Tibial nerve (tissue), 4 donors: ENCODE measurements around the gene SLC29A3.

Source experiments
- EP300 ChIP-seq, 2 donors: sonication (generic); formaldehyde crosslinking; IDR thresholded peaks; one replicate each; pipeline ENCODE4 v1.6.1; 2017; ENCODE audit warnings: antibody characterized with exemption in 2 of 2, mild to moderate bottlenecking in 1 of 2
- POLR2A ChIP-seq, 2 donors: fragments of 450-650 bp; IDR thresholded peaks; one replicate each; pipeline ENCODE4 v1.6.1; 2017; ENCODE audit warnings: antibody characterized with exemption in 2 of 2, mild to moderate bottlenecking in 2 of 2, moderate library complexity in 2 of 2
- TF ChIP-seq, protein P1 (sequence below), 5 experiments: fragments of 200-600 bp in 3 of 5; fragments of 450-650 bp in 2 of 5; sonication (generic) in 3 of 5; IDR thresholded peaks; one replicate each; pipeline ENCODE4 v1.5.1; 2016 to 2019; ENCODE audit warnings: antibody characterized with exemption in 5 of 5, mild to moderate bottlenecking in 3 of 5, moderate library complexity in 2 of 5

DNA sequence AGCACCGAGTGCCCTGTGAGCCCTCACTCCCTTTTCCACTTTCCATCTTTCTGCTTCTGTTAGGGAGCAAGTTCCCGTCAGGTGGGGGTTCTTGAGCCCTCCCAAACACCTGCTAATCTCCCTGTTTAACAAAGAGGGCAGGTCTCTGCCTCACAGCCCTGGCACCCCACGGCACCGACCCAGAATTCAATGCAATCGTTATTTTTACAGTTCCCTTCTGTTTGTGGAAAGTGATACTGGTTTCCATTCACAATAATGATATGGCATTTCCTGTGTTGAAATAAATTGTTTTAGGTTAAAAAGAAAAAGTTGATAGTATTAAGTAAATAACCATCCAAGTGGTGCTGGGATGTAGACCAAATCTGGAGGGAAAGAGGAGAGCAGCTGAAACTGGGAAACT, 38.8 kb upstream of the SLC29A3 start:
- TF ChIP-seq, protein P1, sequence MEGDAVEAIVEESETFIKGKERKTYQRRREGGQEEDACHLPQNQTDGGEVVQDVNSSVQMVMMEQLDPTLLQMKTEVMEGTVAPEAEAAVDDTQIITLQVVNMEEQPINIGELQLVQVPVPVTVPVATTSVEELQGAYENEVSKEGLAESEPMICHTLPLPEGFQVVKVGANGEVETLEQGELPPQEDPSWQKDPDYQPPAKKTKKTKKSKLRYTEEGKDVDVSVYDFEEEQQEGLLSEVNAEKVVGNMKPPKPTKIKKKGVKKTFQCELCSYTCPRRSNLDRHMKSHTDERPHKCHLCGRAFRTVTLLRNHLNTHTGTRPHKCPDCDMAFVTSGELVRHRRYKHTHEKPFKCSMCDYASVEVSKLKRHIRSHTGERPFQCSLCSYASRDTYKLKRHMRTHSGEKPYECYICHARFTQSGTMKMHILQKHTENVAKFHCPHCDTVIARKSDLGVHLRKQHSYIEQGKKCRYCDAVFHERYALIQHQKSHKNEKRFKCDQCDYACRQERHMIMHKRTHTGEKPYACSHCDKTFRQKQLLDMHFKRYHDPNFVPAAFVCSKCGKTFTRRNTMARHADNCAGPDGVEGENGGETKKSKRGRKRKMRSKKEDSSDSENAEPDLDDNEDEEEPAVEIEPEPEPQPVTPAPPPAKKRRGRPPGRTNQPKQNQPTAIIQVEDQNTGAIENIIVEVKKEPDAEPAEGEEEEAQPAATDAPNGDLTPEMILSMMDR (IDR thresholded peaks at IDR 0.05) = no peak
- TF ChIP-seq POLR2A (IDR thresholded peaks at IDR 0.05) (no peak), EP300 (IDR thresholded peaks at IDR 0.05) (no peak)
